Caco-2 (cell line): ENCODE measurements around the gene PPP1R2. TPM values are rescaled to one million over a fixed set of nuclear protein-coding genes. Genes with fewer than 3 reads are reported as not detected.

Source experiments
- BruUV-seq: library from RNA; stranded (reverse); fragments of 400-500 nt; replicated peaks from 2 replicates; lab custom pipeline; 2021; lab: Mats Ljungman, UMichigan
- CTCF ChIA-PET: fragments of 300-600 bp; sonication (Branson Sonifier 250); formaldehyde crosslinking; loops from one replicate; lab custom pipeline; 2022; ENCODE audit warnings: antibody characterized with exemption; lab: Charles Lee
- POLR2A ChIA-PET: fragments of 300-600 bp; sonication (Branson Sonifier 250); formaldehyde crosslinking; loops from one replicate; lab custom pipeline; 2022; ENCODE audit warnings: antibody characterized with exemption; lab: Charles Lee
- DNase-seq, 2 experiments: peaks; one replicate each; pipeline versions ENCODE4 v3.0.0 to v3.0.0-alpha.2; 2020 to 2022
- H3K27me3 ChIP-seq: replicated peaks from 2 replicates; pipeline ENCODE4 v1.6.0; 2011; ENCODE audit warnings: low read length; ENCODE audit not compliant: control insufficient read depth, insufficient read depth
- H3K36me3 ChIP-seq: 2 replicates; pipeline ENCODE4 v1.5.1; 2011; ENCODE audit warnings: low read length; ENCODE audit not compliant: control insufficient read depth, insufficient read depth
- H3K4me1 ChIP-seq: fragments of 250-450 bp; sonication (Bioruptor Pico); 2 replicates; pipeline ENCODE4 v1.5.1; 2020; ENCODE audit warnings: mild to moderate bottlenecking
- H3K4me3 ChIP-seq: 2 replicates; pipeline ENCODE4 v1.5.1; 2011; ENCODE audit warnings: low read depth, mild to moderate bottlenecking, control low read depth, low read length
- H3K9me3 ChIP-seq: fragments of 250-450 bp; sonication (Bioruptor Pico); 2 replicates; pipeline ENCODE4 v1.5.1; 2020; ENCODE audit warnings: mild to moderate bottlenecking, moderate library complexity
- H3K27ac Mint-ChIP-seq: one replicate; pipeline ENCODE4 v1.8.0; 2022; ENCODE audit warnings: mixed read lengths; ENCODE audit not compliant: unreplicated experiment
- H3K27me3 Mint-ChIP-seq: one replicate; pipeline ENCODE4 v1.8.0; 2022; ENCODE audit warnings: mixed read lengths; ENCODE audit not compliant: insufficient read depth, unreplicated experiment
- H3K36me3 Mint-ChIP-seq: one replicate; pipeline ENCODE4 v1.8.0; 2022; ENCODE audit warnings: mild to moderate bottlenecking, mixed read lengths; ENCODE audit not compliant: insufficient read depth, unreplicated experiment
- H3K4me1 Mint-ChIP-seq: one replicate; pipeline ENCODE4 v1.8.0; 2022; ENCODE audit warnings: low read depth, mixed read lengths; ENCODE audit not compliant: unreplicated experiment
- H3K4me3 Mint-ChIP-seq: one replicate; pipeline ENCODE4 v1.8.0; 2022; ENCODE audit warnings: mild to moderate bottlenecking, moderate library complexity, mixed read lengths; ENCODE audit not compliant: unreplicated experiment
- H3K9me3 Mint-ChIP-seq: one replicate; pipeline ENCODE4 v1.8.0; 2022; ENCODE audit warnings: mixed read lengths; ENCODE audit not compliant: unreplicated experiment
- CTCF ChIP-seq, 2 experiments: fragments of 200-600 bp in 1 of 2; IDR thresholded peaks; 1 replicate in 1 of 2; 2 replicates in 1 of 2; pipeline versions ENCODE4 v1.5.1 to v1.8.0; 2011 to 2022; ENCODE audit warnings: antibody characterized with exemption in 1 of 2, control low read depth in 1 of 2, inconsistent platforms in 1 of 2, low read depth in 1 of 2, low read length in 1 of 2, mild to moderate bottlenecking in 1 of 2, moderate library complexity in 1 of 2; ENCODE audit not compliant: insufficient read depth in 1 of 2, severe bottlenecking in 1 of 2, unreplicated experiment in 1 of 2
- intact Hi-C: fragments of 100-400 bp; cut with micrococcal nuclease; formaldehyde crosslinking; loops from one replicate; pipeline ENCODE4 v1.10.0; 2022; ENCODE audit not compliant: unreplicated experiment
- total RNA-seq: library from RNA; stranded (reverse); gene quantifications from 2 replicates; pipeline ENCODE4 v1.2.3, GENCODE V29; 2022

Gene PPP1R2
- total RNA-seq, 1 experiment from 2014 or later: 150 TPM

GRCh38 chr3:195580744-195581443, 37.8 kb upstream of the PPP1R2 start:
- BruUV-seq: no TSS peak
- no peaks in the 10 kb centered on the region for H3K36me3 ChIP-seq
- Mint-ChIP-seq H3K36me3 (peaks cover 6% of the 10 kb centered on the region), H3K4me3 (no peak overlapping the region), H3K9me3 (no peaks in the 10 kb centered on the region), H3K4me1 (peaks cover 8% of the 10 kb centered on the region), H3K27ac (no peak overlapping the region), H3K27me3 (no peaks in the 10 kb centered on the region)
- H3K4me3 ChIP-seq: no peak overlapping the region
- intact Hi-C loops: no loop called here
- POLR2A ChIA-PET: no interaction called here
- CTCF ChIA-PET: no interaction called here
- TF ChIP-seq CTCF (IDR thresholded peaks at IDR 0.05; ENCODE audit: insufficient read depth in 1 of 2, low read depth in 1 of 2, low read length in 1 of 2, severe bottlenecking in 1 of 2, unreplicated experiment in 1 of 2): no peak
- no peak for DNase-seq
- H3K4me1 ChIP-seq: peaks cover 36% of the 10 kb centered on the region
- H3K9me3 ChIP-seq: no peaks in the 10 kb centered on the region
- no peaks in the 10 kb centered on the region for H3K27me3 ChIP-seq

- ChIA-PET CTCF (no interaction called here), POLR2A (no interaction called here)
- H3K36me3 Mint-ChIP-seq: peaks cover 6% of the 10 kb centered on the region
- no peak overlapping the region for H3K27ac Mint-ChIP-seq
- H3K4me1 Mint-ChIP-seq: no peaks in the 10 kb centered on the region
- Histone ChIP-seq H3K27me3 (no peaks in the 10 kb centered on the region), H3K4me3 (no peak overlapping the region), H3K9me3 (no peaks in the 10 kb centered on the region), H3K36me3 (no peaks in the 10 kb centered on the region), H3K4me1 (peaks cover 25% of the 10 kb centered on the region)
- no peak for TF ChIP-seq CTCF (IDR thresholded peaks at IDR 0.05; ENCODE audit: insufficient read depth in 1 of 2, low read depth in 1 of 2, low read length in 1 of 2, severe bottlenecking in 1 of 2, unreplicated experiment in 1 of 2)
- H3K27me3 Mint-ChIP-seq: no peaks in the 10 kb centered on the region
- no peak for DNase-seq
- no peak overlapping the region for H3K4me3 Mint-ChIP-seq
- intact Hi-C loops: no loop called here
- no TSS peak for BruUV-seq
- H3K9me3 Mint-ChIP-seq: no peaks in the 10 kb centered on the region
Observed at GRCh38 chr3:195579281-195579680, 36.2 kb upstream of the PPP1R2 start.

- TF ChIP-seq CTCF (IDR thresholded peaks at IDR 0.05; ENCODE audit: insufficient read depth in 1 of 2, low read depth in 1 of 2, low read length in 1 of 2, severe bottlenecking in 1 of 2, unreplicated experiment in 1 of 2): no peak
- no peaks in the 10 kb centered on the region for H3K27me3 ChIP-seq
- no peaks in the 10 kb centered on the region for H3K4me1 Mint-ChIP-seq
- H3K27ac Mint-ChIP-seq: no peak overlapping the region
- peaks cover 6% of the 10 kb centered on the region for H3K36me3 Mint-ChIP-seq
- intact Hi-C loops: no loop called here
- H3K27me3 Mint-ChIP-seq: no peaks in the 10 kb centered on the region
- no peaks in the 10 kb centered on the region for H3K9me3 ChIP-seq
- DNase-seq: no peak
- H3K9me3 Mint-ChIP-seq: no peaks in the 10 kb centered on the region
- ChIA-PET POLR2A (no interaction called here), CTCF (no interaction called here)
- no peaks in the 10 kb centered on the region for H3K36me3 ChIP-seq
- no peak overlapping the region for H3K4me3 ChIP-seq
- no TSS peak for BruUV-seq
- H3K4me3 Mint-ChIP-seq: no peak overlapping the region
- H3K4me1 ChIP-seq: peaks cover 18% of the 10 kb centered on the region
Observed at GRCh38 chr3:195578565-195578964, 35.4 kb upstream of the PPP1R2 start.
